ENCODE results near the gene CEP126. TPM values are rescaled to one million over a fixed set of nuclear protein-coding genes. Genes with fewer than 3 reads are reported as not detected.

CEP126 gene
- total and polyA plus RNA-seq, 2 donors (not counting 3 experiments of a cell fraction or from before 2014, with no cell fraction given): 3.6 to 9.1 TPM

DNA sequence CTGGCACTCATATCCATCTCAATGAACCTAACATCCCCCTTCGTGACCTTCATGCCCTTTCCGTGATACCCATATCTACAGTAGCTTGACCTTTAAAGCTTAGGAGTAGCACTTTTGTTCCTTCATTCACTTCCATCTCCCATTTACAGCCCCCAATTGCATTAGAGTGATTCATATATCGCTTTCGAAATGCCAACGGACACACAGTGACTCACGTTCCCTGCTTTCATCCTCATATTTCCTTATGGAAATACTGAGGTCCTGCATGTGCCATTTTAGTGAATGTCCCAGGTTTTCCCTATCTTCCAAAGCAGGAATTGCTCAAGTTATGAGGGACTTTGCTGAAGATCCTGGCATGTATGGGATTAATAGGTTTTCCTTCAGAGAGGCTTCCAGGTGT lies 44.3 kb upstream of the CEP126 start:
- Histone ChIP-seq H3K4me3 (replicated peaks in 1 of 3; ENCODE audit: insufficient read depth in 1 of 3, low read depth in 1 of 3, low read length in 3 of 3) (no peak overlapping the region), H2AFZ (ENCODE audit: low read depth, low read length) (peak overlapping the region; percentile 40), H3K9ac (replicated peaks; ENCODE audit: extremely low read depth, insufficient read depth, low read length) (no peak overlapping the region), H3K27me3 (ENCODE audit: control insufficient read depth in 2 of 2, insufficient read depth in 2 of 2, low read length in 2 of 2) (no peaks in the 10 kb centered on the region), H3K79me2 (ENCODE audit: control insufficient read depth, insufficient read depth, low read length) (no peaks in the 10 kb centered on the region), H3K9me1 (replicated peaks; ENCODE audit: control insufficient read depth, extremely low read depth, insufficient read depth, low read length) (no peaks in the 10 kb centered on the region), H3K4me2 (ENCODE audit: insufficient read depth, low read length) (peak overlapping the region; percentile 1), H4K20me1 (replicated peaks; ENCODE audit: control insufficient read depth, extremely low read depth, insufficient read depth, low read length) (no peaks in the 10 kb centered on the region), H3K9me3 (replicated peaks; ENCODE audit: control insufficient read depth, insufficient read depth, low read length) (no peaks in the 10 kb centered on the region), H3K36me3 (ENCODE audit: control insufficient read depth in 2 of 2, extremely low read depth in 1 of 2, insufficient read depth in 2 of 2, low read length in 2 of 2) (no peaks in the 10 kb centered on the region), H3K4me1 (ENCODE audit: control insufficient read depth, extremely low read depth, insufficient read depth, low read length) (peaks cover 31% of the 10 kb centered on the region), H3K27ac (ENCODE audit: insufficient read depth, low read depth, low read length) (peak overlapping the region; percentile 16)
- BruUV-seq (replicated peaks): no TSS peak
- intact Hi-C loops (cut with micrococcal nuclease): loop anchor here (2.0 kb wide), 1 partner anchor 42 kb away; no protein-coding TSS in a partner anchor
- POLR2A ChIA-PET: no interaction called here
- peak; percentile 87 for FAIRE-seq
- dilution Hi-C loops (cut with MboI; ENCODE audit: extremely low pct_ligation_motif_present, low sequenced_read_pairs): no loop called here
- DNase-seq (ENCODE audit: low read depth, low spot score): peak; percentile 85
- TF ChIP-seq POLR2AphosphoS5 (IDR thresholded peaks at IDR 0.05; ENCODE audit: insufficient read depth, low read depth, low read length) (peak; percentile 49), JUN (IDR thresholded peaks at IDR 0.05; ENCODE audit: borderline replicate concordance, insufficient read depth, insufficient read length, low read depth) (peak; percentile 85), FOS (IDR thresholded peaks at IDR 0.05; ENCODE audit: borderline replicate concordance, insufficient read depth, low read length) (peak; percentile 95), GATA2 (IDR thresholded peaks at IDR 0.05; ENCODE audit: insufficient read depth, insufficient read length, low read depth, low read length) (peak; percentile 67), MYC (IDR thresholded peaks at IDR 0.05; ENCODE audit: low read depth, low read length) (no peak)
- CTCF ChIA-PET: interaction anchor here (0.9 to 4.8 kb wide), 4 partner anchors 8 to 137 kb away, joined by 3 to 35 read pairs (median 6); no protein-coding TSS in a partner anchor

DNA sequence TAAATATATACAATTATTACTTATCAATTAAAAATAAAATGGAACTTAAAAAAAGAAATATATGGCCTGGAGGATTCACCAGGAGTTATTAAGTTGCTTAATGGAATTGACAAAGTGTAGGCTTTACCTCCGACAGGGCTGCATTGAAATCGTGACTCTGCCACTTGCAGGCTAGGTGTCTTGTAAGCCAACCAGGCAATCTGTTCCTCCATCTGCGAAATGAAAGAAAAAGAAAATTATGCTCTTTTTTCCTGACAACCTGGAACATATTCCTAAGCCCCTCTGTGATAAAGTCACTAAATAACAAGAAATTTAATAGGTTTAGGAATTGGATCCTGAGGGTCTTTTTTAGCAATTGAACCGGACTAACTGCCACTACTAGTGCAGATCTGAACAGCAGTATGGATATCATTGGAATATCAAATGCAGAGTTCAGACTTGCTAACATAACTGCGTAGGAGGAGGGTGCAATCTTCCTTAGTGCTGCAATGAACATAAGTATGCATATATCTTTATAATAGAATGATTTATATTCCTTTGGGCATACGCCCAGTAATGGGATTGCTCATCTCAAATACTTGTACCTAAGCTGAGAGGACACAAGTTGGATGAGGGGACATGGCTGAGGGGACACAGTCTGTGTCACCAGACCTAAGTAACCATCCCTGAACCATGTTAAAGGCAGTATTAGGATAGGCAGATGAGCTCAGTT lies 42.5 kb upstream of the CEP126 start:
- no peaks in the 10 kb centered on the region for H3K36me3 ChIP-seq (ENCODE audit: control insufficient read depth in 2 of 2, extremely low read depth in 1 of 2, insufficient read depth in 2 of 2, low read length in 2 of 2)
- H3K9me3 ChIP-seq (replicated peaks; ENCODE audit: control insufficient read depth, insufficient read depth, low read length): no peaks in the 10 kb centered on the region
- FAIRE-seq (no peak), DNase-seq (ENCODE audit: low read depth, low spot score) (no peak)
- intact Hi-C loops (cut with micrococcal nuclease): no loop called here
- H3K4me1 ChIP-seq (ENCODE audit: control insufficient read depth, extremely low read depth, insufficient read depth, low read length): peaks cover 21% of the 10 kb centered on the region
- no peaks in the 10 kb centered on the region for H3K79me2 ChIP-seq (ENCODE audit: control insufficient read depth, insufficient read depth, low read length)
- TF ChIP-seq GATA2 (IDR thresholded peaks at IDR 0.05; ENCODE audit: insufficient read depth, insufficient read length, low read depth, low read length): no peak
- BruUV-seq (replicated peaks): no TSS peak
- H4K20me1 ChIP-seq (replicated peaks; ENCODE audit: control insufficient read depth, extremely low read depth, insufficient read depth, low read length): no peaks in the 10 kb centered on the region
- no peak overlapping the region for H3K9ac ChIP-seq (replicated peaks; ENCODE audit: extremely low read depth, insufficient read depth, low read length)
- ChIA-PET POLR2A (no interaction called here), CTCF (interaction anchor here (1.1 kb wide), 1 partner anchor 10 kb away, joined by 3 read pairs; no protein-coding TSS in a partner anchor)
- dilution Hi-C loops (cut with MboI; ENCODE audit: extremely low pct_ligation_motif_present, low sequenced_read_pairs): no loop called here
- no peaks in the 10 kb centered on the region for H3K27me3 ChIP-seq (ENCODE audit: control insufficient read depth in 2 of 2, insufficient read depth in 2 of 2, low read length in 2 of 2)
- H2AFZ ChIP-seq (ENCODE audit: low read depth, low read length): no peak overlapping the region
- H3K4me2 ChIP-seq (ENCODE audit: insufficient read depth, low read length): no peak overlapping the region
- no peak overlapping the region for H3K27ac ChIP-seq (ENCODE audit: insufficient read depth, low read depth, low read length)
- H3K9me1 ChIP-seq (replicated peaks; ENCODE audit: control insufficient read depth, extremely low read depth, insufficient read depth, low read length): no peaks in the 10 kb centered on the region
- no peak overlapping the region for H3K4me3 ChIP-seq (replicated peaks in 1 of 3; ENCODE audit: insufficient read depth in 1 of 3, low read depth in 1 of 3, low read length in 3 of 3)
